ENCODE measurements around the gene PAGE4.

Gene PAGE4

DNA sequence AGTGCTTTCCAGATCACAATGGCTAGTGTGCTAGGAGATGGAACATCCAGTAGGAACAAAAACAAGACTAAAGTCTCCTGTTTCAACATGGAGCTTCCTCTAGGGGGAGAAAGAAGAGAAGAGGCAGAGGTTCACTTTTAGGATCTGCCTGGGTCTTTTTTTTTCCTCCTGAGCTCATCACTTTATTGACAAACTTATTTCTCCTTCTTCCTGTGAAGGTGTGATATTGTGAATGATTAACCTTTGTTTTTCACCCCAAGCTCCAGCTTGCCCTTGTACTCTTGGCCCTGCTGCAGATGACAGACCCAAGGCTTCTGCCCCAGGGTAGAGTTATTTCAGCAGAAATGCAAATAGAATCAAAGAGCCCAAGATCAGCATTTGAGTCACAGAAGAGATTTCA, 13.5 kb downstream of the PAGE4 start:
- TF ChIP-seq EZH2phosphoT487 (IDR thresholded peaks at IDR 0.05; ENCODE audit: borderline replicate concordance, low read length), result no peak
- TF ChIP-seq, protein P1, sequence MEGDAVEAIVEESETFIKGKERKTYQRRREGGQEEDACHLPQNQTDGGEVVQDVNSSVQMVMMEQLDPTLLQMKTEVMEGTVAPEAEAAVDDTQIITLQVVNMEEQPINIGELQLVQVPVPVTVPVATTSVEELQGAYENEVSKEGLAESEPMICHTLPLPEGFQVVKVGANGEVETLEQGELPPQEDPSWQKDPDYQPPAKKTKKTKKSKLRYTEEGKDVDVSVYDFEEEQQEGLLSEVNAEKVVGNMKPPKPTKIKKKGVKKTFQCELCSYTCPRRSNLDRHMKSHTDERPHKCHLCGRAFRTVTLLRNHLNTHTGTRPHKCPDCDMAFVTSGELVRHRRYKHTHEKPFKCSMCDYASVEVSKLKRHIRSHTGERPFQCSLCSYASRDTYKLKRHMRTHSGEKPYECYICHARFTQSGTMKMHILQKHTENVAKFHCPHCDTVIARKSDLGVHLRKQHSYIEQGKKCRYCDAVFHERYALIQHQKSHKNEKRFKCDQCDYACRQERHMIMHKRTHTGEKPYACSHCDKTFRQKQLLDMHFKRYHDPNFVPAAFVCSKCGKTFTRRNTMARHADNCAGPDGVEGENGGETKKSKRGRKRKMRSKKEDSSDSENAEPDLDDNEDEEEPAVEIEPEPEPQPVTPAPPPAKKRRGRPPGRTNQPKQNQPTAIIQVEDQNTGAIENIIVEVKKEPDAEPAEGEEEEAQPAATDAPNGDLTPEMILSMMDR (IDR thresholded peaks at IDR 0.05; ENCODE audit: low read depth, low read length, poor library complexity, severe bottlenecking), result no peak

DNA sequence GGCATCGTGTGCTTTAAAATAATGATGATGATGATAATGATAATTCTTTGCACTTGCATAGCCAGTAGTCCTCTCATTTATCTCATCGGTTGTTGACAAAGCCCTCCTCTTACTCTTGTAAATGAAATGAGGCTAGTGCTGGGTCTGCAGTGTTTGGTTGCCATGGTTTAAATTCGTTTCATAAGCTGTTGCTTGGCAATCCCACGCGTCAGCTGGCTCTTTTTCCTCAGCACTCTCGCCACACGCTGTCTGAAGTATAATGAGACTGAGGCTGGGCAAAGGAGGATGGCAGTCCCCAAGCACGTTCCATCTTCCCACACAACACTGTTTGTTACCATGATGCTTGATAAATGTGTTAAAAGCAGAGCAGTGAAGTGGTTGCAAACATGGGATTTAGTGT, 15.5 kb downstream of the PAGE4 start:
- no peaks in the 10 kb centered on the region for H3K27me3 ChIP-seq (ENCODE audit: control insufficient read depth, low read length)
- H3K9me3 ChIP-seq (ENCODE audit: control insufficient read depth, insufficient read depth, low read length), result no peaks in the 10 kb centered on the region
- no peaks in the 10 kb centered on the region for H3K9me2 ChIP-seq (replicated peaks; ENCODE audit: control insufficient read depth, low read length)

More for the DNA sequence above, 13.5 kb downstream of the PAGE4 start:
- no peak overlapping the region for H3K27ac ChIP-seq (ENCODE audit: low read depth, low read length)
- no peaks in the 10 kb centered on the region for H4K20me1 ChIP-seq (ENCODE audit: control insufficient read depth, insufficient read depth, low read depth, low read length)
- no peaks in the 10 kb centered on the region for H3K9me3 ChIP-seq (ENCODE audit: control insufficient read depth, insufficient read depth, low read length)
- no peaks in the 10 kb centered on the region for H3K4me1 ChIP-seq (ENCODE audit: control insufficient read depth, low read length)
- H3K4me3 ChIP-seq (ENCODE audit: low read length), result no peak overlapping the region
- H3K4me2 ChIP-seq (ENCODE audit: low read length), result no peak overlapping the region
- no peaks in the 10 kb centered on the region for H3K79me2 ChIP-seq (ENCODE audit: control insufficient read depth, low read length)
- H3K27me3 ChIP-seq (ENCODE audit: control insufficient read depth, low read length), result no peaks in the 10 kb centered on the region
- H3K36me3 ChIP-seq (ENCODE audit: control insufficient read depth, low read length), result no peaks in the 10 kb centered on the region
- H3F3A ChIP-seq (ENCODE audit: control insufficient read depth, insufficient read depth), result no peaks in the 10 kb centered on the region
- no peaks in the 10 kb centered on the region for H3K9me2 ChIP-seq (replicated peaks; ENCODE audit: control insufficient read depth, low read length)

DNA sequence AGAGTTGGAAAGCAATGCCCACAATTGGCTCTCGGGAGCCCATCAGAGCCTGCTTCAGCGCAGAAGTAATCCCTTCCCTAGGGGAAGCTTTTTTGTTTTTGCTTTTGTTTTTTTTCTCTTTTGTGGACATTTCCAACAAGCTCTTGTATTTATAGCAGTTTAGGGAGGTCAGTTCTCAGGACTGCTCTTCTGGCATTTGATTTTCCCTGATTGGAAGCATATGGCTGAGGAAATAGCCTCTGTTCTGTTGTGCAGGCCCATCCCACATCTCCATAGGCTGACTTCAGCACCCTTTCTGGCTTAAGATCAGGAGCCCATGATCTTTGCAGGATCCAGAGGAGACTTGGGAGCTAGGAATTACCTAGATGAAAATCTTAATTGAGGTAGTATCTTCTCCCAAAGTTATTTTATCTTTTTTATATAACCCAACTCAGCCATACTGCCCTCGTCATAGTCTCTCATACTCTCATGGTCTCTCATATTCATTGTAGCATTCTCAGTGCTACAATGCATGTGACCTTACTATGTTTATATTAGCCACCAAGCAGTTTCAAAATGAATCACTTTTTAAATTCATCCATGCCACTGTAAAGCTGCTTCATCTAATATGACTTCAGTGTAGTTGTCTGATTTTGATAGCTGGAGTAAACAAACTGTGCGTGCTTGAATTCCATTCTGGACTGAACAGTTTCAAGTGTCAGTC, 16.7 kb downstream of the PAGE4 start:
- H3K9me3 ChIP-seq (ENCODE audit: control insufficient read depth, insufficient read depth, low read length), result no peaks in the 10 kb centered on the region
- H3K27ac ChIP-seq (ENCODE audit: low read depth, low read length), result no peak overlapping the region
- no peaks in the 10 kb centered on the region for H3K79me2 ChIP-seq (ENCODE audit: control insufficient read depth, low read length)
- H3K4me1 ChIP-seq (ENCODE audit: control insufficient read depth, low read length), result no peaks in the 10 kb centered on the region
- no peak overlapping the region for H3K4me2 ChIP-seq (ENCODE audit: low read length)
- no peaks in the 10 kb centered on the region for H3K9me2 ChIP-seq (replicated peaks; ENCODE audit: control insufficient read depth, low read length)
- H4K20me1 ChIP-seq (ENCODE audit: control insufficient read depth, insufficient read depth, low read depth, low read length), result no peaks in the 10 kb centered on the region
- no peaks in the 10 kb centered on the region for H3K27me3 ChIP-seq (ENCODE audit: control insufficient read depth, low read length)
- no peak overlapping the region for H3K4me3 ChIP-seq (ENCODE audit: low read length)
- H3K36me3 ChIP-seq (ENCODE audit: control insufficient read depth, low read length), result no peaks in the 10 kb centered on the region
- H3F3A ChIP-seq (ENCODE audit: control insufficient read depth, insufficient read depth), result no peaks in the 10 kb centered on the region
- TF ChIP-seq EZH2phosphoT487 (IDR thresholded peaks at IDR 0.05; ENCODE audit: borderline replicate concordance, low read length), result no peak
- TF ChIP-seq, protein P1 (IDR thresholded peaks at IDR 0.05; ENCODE audit: low read depth, low read length, poor library complexity, severe bottlenecking), result no peak

More for the DNA sequence above, 15.5 kb downstream of the PAGE4 start:
- no peaks in the 10 kb centered on the region for H3K4me1 ChIP-seq (ENCODE audit: control insufficient read depth, low read length)
- H3K36me3 ChIP-seq (ENCODE audit: control insufficient read depth, low read length), result no peaks in the 10 kb centered on the region
- H3K27ac ChIP-seq (ENCODE audit: low read depth, low read length), result no peak overlapping the region
- H3K4me3 ChIP-seq (ENCODE audit: low read length), result no peak overlapping the region
- TF ChIP-seq, protein P1 (IDR thresholded peaks at IDR 0.05; ENCODE audit: low read depth, low read length, poor library complexity, severe bottlenecking), result no peak
- no peak for TF ChIP-seq EZH2phosphoT487 (IDR thresholded peaks at IDR 0.05; ENCODE audit: borderline replicate concordance, low read length)
- no peaks in the 10 kb centered on the region for H3F3A ChIP-seq (ENCODE audit: control insufficient read depth, insufficient read depth)
- H4K20me1 ChIP-seq (ENCODE audit: control insufficient read depth, insufficient read depth, low read depth, low read length), result no peaks in the 10 kb centered on the region
- no peak overlapping the region for H3K4me2 ChIP-seq (ENCODE audit: low read length)
- H3K79me2 ChIP-seq (ENCODE audit: control insufficient read depth, low read length), result no peaks in the 10 kb centered on the region

Data from DOHH2 (cell line).